OCI-LY1 (cell line): ENCODE measurements around the gene MDN1.

Experiments
- CTCF ChIP-seq: fragments of 200-600 bp; sonication (generic), shearing (Covaris generic); IDR thresholded peaks from 2 replicates; pipeline ENCODE4 v1.5.1; 2017; ENCODE audit warnings: mild to moderate bottlenecking, antibody characterized with exemption, low read length, moderate library complexity, mixed read lengths
- EZH2 ChIP-seq: fragments of 200-600 bp; sonication (generic), shearing (Covaris generic); IDR thresholded peaks from 2 replicates; pipeline ENCODE4 v1.8.0; 2017; ENCODE audit warnings: borderline replicate concordance, mixed run types, mild to moderate bottlenecking, antibody characterized with exemption, low read length, moderate library complexity, mixed read lengths

- no peak for TF ChIP-seq CTCF
- TF ChIP-seq EZH2, result no peak
Observed at GRCh38 chr6:89602166-89602565, 217.4 kb downstream of the MDN1 start.
